Fibroblast of skin of left quadriceps (primary cell): ENCODE measurements around the gene RAD54L.
"Not testable (repeated sequence)": the region's sequence is repeated elsewhere in the genome, so short reads cannot be mapped to it uniquely, and the experiment has no call there.

Source experiments
- DNase-seq, 2 experiments: peaks; one replicate each; pipeline ENCODE4 v3.0.0-alpha.2; 2013; ENCODE audit warnings: low read depth in 2 of 2

Gene RAD54L

GRCh38 chr1:46241733-46242132 lies 5.8 kb upstream of the RAD54L start:
- DNase-seq, result not testable (repeated sequence)

- no peak for DNase-seq
Measured at GRCh38 chr1:46242918-46243317, 4.6 kb upstream of the RAD54L start.

GRCh38 chr1:46243831-46244230 lies 3.7 kb upstream of the RAD54L start:
- DNase-seq, result not testable (repeated sequence)

- peak in 1 of 2 experiments; percentile 7 for DNase-seq
Measured at GRCh38 chr1:46244656-46245371, 2.7 kb upstream of the RAD54L start.

GRCh38 chr1:46246136-46246535 lies 1.4 kb upstream of the RAD54L start:
- DNase-seq, result not testable (repeated sequence)

GRCh38 chr1:46246548-46247435 lies 771 bp upstream of the RAD54L start:
- DNase-seq, result peak; percentile 23 to 39

GRCh38 chr1:46248122-46248920 lies 758 bp downstream of the RAD54L start:
- DNase-seq, result no peak

GRCh38 chr1:46254668-46255067 lies 7.1 kb downstream of the RAD54L start:
- DNase-seq, result no peak

GRCh38 chr1:46256523-46256922 lies 9.0 kb downstream of the RAD54L start:
- no peak for DNase-seq

GRCh38 chr1:46262508-46262907 lies 14.9 kb downstream of the RAD54L start:
- no peak for DNase-seq

GRCh38 chr1:46263146-46263545 lies 15.6 kb downstream of the RAD54L start:
- no peak for DNase-seq

- no peak for DNase-seq
Measured at GRCh38 chr1:46268578-46268977, 21.0 kb downstream of the RAD54L start.

- no peak for DNase-seq
Measured at GRCh38 chr1:46274225-46275029, 26.9 kb downstream of the RAD54L start.

- no peak for DNase-seq
Measured at GRCh38 chr1:46275030-46275337, 27.4 kb downstream of the RAD54L start.

GRCh38 chr1:46277658-46278373 lies 30.3 kb downstream of the RAD54L start:
- no peak for DNase-seq

- DNase-seq, result no peak
Measured at GRCh38 chr1:46278807-46279206, 31.2 kb downstream of the RAD54L start.

- no peak for DNase-seq
Measured at GRCh38 chr1:46280092-46280491, 32.5 kb downstream of the RAD54L start.

- no peak for DNase-seq
Measured at GRCh38 chr1:46281021-46281420, 33.5 kb downstream of the RAD54L start.

GRCh38 chr1:46284058-46284457 lies 36.5 kb downstream of the RAD54L start:
- DNase-seq, result no peak
